Mesenteric fat pad (tissue), 1 donor: ENCODE data around the gene SLIT1. TPM values are rescaled to one million over a fixed set of nuclear protein-coding genes. Genes with fewer than 3 reads are reported as not detected.
"Not testable (repeated sequence)": the region's sequence is repeated elsewhere in the genome, so short reads cannot be mapped to it uniquely, and the experiment has no call there.

Experiments used
- DNase-seq: peaks from one replicate; pipeline ENCODE4 v3.0.0-alpha.2; 2020; ENCODE audit warnings: low spot score
- total RNA-seq: library from RNA; stranded (reverse); fragmentation: NEBNext Ultra II Directional; extraction: Animal tissue kit (Norgen Biotek cat#: 25700); gene quantifications from one replicate; pipeline ENCODE4 v1.2.1, GENCODE V29; 2021
- donor health status: DM: yes; HTN: yes; CAD: no.

SLIT1 gene
- total RNA-seq, 1 donor from 2014 or later: 0.19 TPM

- DNase-seq: no peak
Measured at GRCh38 chr10:97086530-97086929, 99.2 kb downstream of the SLIT1 start.

- DNase-seq: no peak
Measured at GRCh38 chr10:97083228-97083829, 102.4 kb downstream of the SLIT1 start.

GRCh38 chr10:97082575-97082974 is 103.2 kb downstream of the SLIT1 start:
- not testable (repeated sequence) for DNase-seq

- DNase-seq: no peak
Measured at GRCh38 chr10:97081621-97082235, 104.0 kb downstream of the SLIT1 start.

GRCh38 chr10:97080051-97080776 is 105.5 kb downstream of the SLIT1 start:
- no peak for DNase-seq

- no peak for DNase-seq
Measured at GRCh38 chr10:97079448-97079847, 106.3 kb downstream of the SLIT1 start.

GRCh38 chr10:97078938-97079445 is 106.8 kb downstream of the SLIT1 start:
- no peak for DNase-seq

- no peak for DNase-seq
Measured at GRCh38 chr10:97078261-97078937, 107.4 kb downstream of the SLIT1 start.

GRCh38 chr10:97076781-97077180 is 109.0 kb downstream of the SLIT1 start:
- DNase-seq: no peak

- DNase-seq: no peak
Measured at GRCh38 chr10:97075961-97076525, 109.7 kb downstream of the SLIT1 start.

- no peak for DNase-seq
Measured at GRCh38 chr10:97075421-97075820, 110.3 kb downstream of the SLIT1 start.

GRCh38 chr10:97074256-97075145 is 111.3 kb downstream of the SLIT1 start:
- DNase-seq: no peak

GRCh38 chr10:97072851-97073665 is 112.7 kb downstream of the SLIT1 start:
- DNase-seq: no peak

GRCh38 chr10:97071496-97071895 is 114.3 kb downstream of the SLIT1 start:
- DNase-seq: no peak

GRCh38 chr10:97069576-97070362 is 116.0 kb downstream of the SLIT1 start:
- DNase-seq: no peak

- no peak for DNase-seq
Measured at GRCh38 chr10:97069026-97069425, 116.7 kb downstream of the SLIT1 start.

- DNase-seq: no peak
Measured at GRCh38 chr10:97067716-97068391, 117.9 kb downstream of the SLIT1 start.
